ENCODE data around the gene GRN.
A peak's percentile ranks its signal among the peaks of the same experiment; 100 is the strongest.

GRN gene

DNA sequence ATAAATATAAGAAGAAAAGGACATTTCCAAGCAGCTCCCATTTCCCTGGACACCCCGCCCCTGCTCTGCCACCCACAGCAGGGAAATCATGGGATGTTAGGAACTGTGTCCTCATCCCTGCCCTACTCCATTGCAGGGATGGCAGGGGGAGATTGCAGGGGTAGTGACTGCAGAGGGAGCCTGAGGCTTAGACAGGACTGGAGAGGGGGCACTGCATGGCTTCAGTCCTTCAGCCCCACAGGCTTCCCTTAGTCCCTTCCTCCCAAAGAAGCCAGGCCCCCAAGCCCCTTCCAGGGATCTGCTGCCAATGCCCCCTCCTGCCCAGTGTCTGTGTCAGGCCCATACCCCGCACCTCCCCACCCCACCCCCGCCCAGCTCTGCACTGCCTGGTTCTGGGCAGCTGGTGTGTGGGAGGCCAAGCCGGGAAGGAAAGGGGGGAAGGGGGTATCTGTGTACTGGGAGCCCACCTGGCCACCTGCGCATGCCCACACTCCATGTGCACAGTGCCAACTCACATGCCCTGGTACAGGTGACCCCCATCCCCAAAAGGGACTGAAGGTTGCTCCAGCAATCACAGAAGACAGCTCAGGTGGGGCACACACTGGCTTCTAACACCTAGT is 33.4 kb upstream of the GRN start:
- Histone ChIP-seq H3K36me3 (ENCODE audit: control insufficient read depth in 2 of 2, insufficient read depth in 2 of 2, low read length in 2 of 2) (no peaks in the 10 kb centered on the region), H3K4me1 (ENCODE audit: control insufficient read depth in 2 of 2, insufficient read depth in 2 of 2, low read length in 2 of 2) (peaks cover 0 to 4% of the 10 kb centered on the region in 2 donors), H3K27ac (ENCODE audit: low read depth in 2 of 2, low read length in 2 of 2) (no peak overlapping the region), H3K27me3 (ENCODE audit: control insufficient read depth in 2 of 2, insufficient read depth in 2 of 2, low read length in 2 of 2) (peaks cover 21 to 35% of the 10 kb centered on the region in 2 donors), H3K4me3 (ENCODE audit: low read length in 2 of 2) (no peak overlapping the region), H3K9me3 (ENCODE audit: control insufficient read depth in 2 of 2, low read length in 2 of 2) (no peaks in the 10 kb centered on the region), H3K9ac (ENCODE audit: low read depth in 1 of 2, low read length in 2 of 2) (no peak overlapping the region)

DNA sequence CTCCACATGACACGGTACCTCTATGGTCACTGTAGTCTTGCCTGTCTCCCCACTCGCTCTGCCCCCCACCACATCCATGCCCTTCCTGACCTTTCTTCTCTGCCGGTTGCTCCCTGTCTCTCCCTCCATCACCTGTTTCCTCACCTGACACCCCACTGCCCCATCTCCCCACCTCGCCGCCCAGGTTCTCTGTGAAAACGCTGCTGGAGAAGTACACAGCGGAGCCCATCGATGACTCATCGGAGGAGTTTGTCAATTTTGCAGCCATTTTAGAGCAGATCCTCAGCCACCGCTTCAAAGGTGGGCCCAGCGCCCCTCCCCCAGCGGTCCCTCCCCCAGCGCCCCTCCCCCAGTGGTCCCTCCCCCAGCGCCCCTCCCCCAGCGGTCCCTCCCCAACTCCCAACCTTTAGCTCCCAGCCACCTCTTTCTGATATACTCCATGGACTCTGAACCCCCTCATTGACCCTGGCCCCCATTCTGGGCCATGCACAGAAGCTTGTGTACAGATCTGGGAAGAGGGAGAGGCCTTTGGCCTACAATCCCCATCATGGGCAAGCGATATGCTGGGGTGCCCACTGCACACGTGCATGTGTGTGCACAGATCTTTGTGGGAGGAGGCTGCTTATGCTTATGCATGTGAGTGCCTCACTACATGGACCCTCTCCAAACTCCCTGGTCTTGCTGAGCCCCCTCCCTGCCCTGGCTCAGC is 32.6 kb upstream of the GRN start:
- no peaks in the 10 kb centered on the region for H3K36me3 ChIP-seq (ENCODE audit: control insufficient read depth in 2 of 2, insufficient read depth in 2 of 2, low read length in 2 of 2)
- H3K9me3 ChIP-seq (ENCODE audit: control insufficient read depth in 2 of 2, low read length in 2 of 2), result no peaks in the 10 kb centered on the region
- peaks cover 21 to 35% of the 10 kb centered on the region in 2 donors for H3K27me3 ChIP-seq (ENCODE audit: control insufficient read depth in 2 of 2, insufficient read depth in 2 of 2, low read length in 2 of 2)
- H3K4me3 ChIP-seq (ENCODE audit: low read length in 2 of 2), result no peak overlapping the region
- peaks cover 0 to 3% of the 10 kb centered on the region in 2 donors for H3K4me1 ChIP-seq (ENCODE audit: control insufficient read depth in 2 of 2, insufficient read depth in 2 of 2, low read length in 2 of 2)
- H3K9ac ChIP-seq (ENCODE audit: low read depth in 1 of 2, low read length in 2 of 2), result no peak overlapping the region
- H3K27ac ChIP-seq (ENCODE audit: low read depth in 2 of 2, low read length in 2 of 2), result no peak overlapping the region

DNA sequence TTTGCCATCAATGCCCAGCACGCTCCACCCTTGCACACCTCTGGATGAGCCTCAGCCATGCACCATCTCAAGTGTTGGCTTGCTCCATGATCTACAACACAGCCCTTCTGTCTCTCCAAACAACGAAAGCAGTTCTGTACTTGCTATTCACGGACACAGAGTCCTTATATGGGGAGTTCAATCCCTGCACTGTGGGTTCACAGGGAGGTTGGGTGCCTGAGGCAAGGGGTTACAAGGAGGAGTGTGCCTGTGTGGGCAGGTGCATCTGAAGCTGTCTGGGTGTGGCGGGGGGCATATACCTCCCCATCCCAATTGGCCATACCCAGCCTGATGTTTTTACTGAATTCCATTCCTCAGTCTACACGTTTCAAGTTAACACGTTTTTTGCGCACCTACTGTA is 31.1 kb upstream of the GRN start:
- H3K27ac ChIP-seq (ENCODE audit: low read depth in 2 of 2, low read length in 2 of 2), result no peak overlapping the region
- H3K9ac ChIP-seq (ENCODE audit: low read depth in 1 of 2, low read length in 2 of 2), result no peak overlapping the region
- H3K9me3 ChIP-seq (ENCODE audit: control insufficient read depth in 2 of 2, low read length in 2 of 2), result no peaks in the 10 kb centered on the region
- no peaks in the 10 kb centered on the region for H3K36me3 ChIP-seq (ENCODE audit: control insufficient read depth in 2 of 2, insufficient read depth in 2 of 2, low read length in 2 of 2)
- H3K4me1 ChIP-seq (ENCODE audit: control insufficient read depth in 2 of 2, insufficient read depth in 2 of 2, low read length in 2 of 2), result no peaks in the 10 kb centered on the region
- H3K4me3 ChIP-seq (ENCODE audit: low read length in 2 of 2), result no peak overlapping the region
- H3K27me3 ChIP-seq (ENCODE audit: control insufficient read depth in 2 of 2, insufficient read depth in 2 of 2, low read length in 2 of 2), result peaks cover 21 to 37% of the 10 kb centered on the region in 2 donors

DNA sequence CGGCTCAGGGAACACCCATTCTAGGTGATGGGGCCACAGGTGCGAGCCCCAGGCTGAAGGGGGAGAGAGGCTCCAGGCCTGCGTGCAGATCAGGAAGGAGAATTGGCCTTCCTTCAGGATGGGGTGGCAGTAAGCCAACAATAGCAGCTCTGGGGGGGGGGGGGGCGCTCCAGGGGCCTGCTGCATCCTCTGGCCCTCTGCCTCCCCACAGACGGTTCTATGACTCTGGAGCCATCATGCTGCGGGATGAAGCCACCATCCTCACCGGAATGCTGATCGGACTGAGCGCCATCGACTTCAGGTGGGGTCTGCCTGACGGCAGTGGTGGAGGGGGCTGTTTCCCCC is 30.6 kb upstream of the GRN start:
- H3K4me3 ChIP-seq (ENCODE audit: low read length in 2 of 2), result no peak overlapping the region
- H3K9me3 ChIP-seq (ENCODE audit: control insufficient read depth in 2 of 2, low read length in 2 of 2), result no peaks in the 10 kb centered on the region
- H3K27ac ChIP-seq (ENCODE audit: low read depth in 2 of 2, low read length in 2 of 2), result no peak overlapping the region
- no peak overlapping the region for H3K9ac ChIP-seq (ENCODE audit: low read depth in 1 of 2, low read length in 2 of 2)
- H3K27me3 ChIP-seq (ENCODE audit: control insufficient read depth in 2 of 2, insufficient read depth in 2 of 2, low read length in 2 of 2), result peaks cover 21 to 37% of the 10 kb centered on the region in 2 donors
- H3K4me1 ChIP-seq (ENCODE audit: control insufficient read depth in 2 of 2, insufficient read depth in 2 of 2, low read length in 2 of 2), result no peaks in the 10 kb centered on the region
- H3K36me3 ChIP-seq (ENCODE audit: control insufficient read depth in 2 of 2, insufficient read depth in 2 of 2, low read length in 2 of 2), result peaks cover 0 to 3% of the 10 kb centered on the region in 2 donors

DNA sequence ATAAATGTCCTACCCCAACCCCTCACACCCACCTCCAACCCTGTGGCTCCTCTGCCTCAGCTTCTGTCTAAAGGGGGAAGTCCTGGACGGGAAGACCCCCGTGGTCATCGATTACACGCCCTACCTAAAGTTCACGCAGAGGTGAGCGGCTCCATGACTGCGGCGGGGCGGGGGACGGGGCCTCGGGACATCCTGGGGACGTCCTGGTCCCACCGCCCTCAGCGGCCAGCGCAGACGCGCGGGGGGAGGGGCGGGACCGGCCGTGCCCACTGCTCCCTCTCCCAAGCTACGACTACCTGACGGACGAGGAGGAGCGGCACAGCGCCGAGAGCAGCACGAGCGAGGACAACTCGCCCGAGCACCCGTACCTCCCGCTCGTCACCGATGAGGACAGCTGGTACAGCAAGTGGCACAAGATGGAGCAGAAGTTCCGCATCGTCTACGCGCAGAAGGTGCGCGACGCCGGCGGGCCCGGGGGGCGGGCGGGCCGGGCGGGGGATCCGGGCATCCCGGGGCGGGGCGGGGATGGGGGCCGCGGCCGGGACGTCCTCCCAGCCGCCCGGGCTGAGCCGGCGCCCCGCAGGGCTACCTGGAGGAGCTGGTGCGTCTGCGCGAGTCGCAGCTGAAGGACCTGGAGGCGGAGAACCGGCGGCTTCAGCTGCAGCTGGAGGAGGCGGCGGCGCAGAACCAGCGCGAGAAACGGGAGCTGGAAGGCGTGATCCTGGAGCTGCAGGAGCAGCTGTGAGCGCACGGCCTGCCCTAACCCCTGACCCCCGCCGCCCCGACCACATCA is 30.0 kb upstream of the GRN start:
- peak overlapping the region in 1 of 2 donors; percentile 31 for H3K4me3 ChIP-seq (ENCODE audit: low read length in 2 of 2)
- peaks cover 2 to 9% of the 10 kb centered on the region in 2 donors for H3K36me3 ChIP-seq (ENCODE audit: control insufficient read depth in 2 of 2, insufficient read depth in 2 of 2, low read length in 2 of 2)
- H3K27ac ChIP-seq (ENCODE audit: low read depth in 2 of 2, low read length in 2 of 2), result no peak overlapping the region
- H3K4me1 ChIP-seq (ENCODE audit: control insufficient read depth in 2 of 2, insufficient read depth in 2 of 2, low read length in 2 of 2), result no peaks in the 10 kb centered on the region
- H3K9ac ChIP-seq (ENCODE audit: low read depth in 1 of 2, low read length in 2 of 2), result no peak overlapping the region
- peaks cover 21 to 37% of the 10 kb centered on the region in 2 donors for H3K27me3 ChIP-seq (ENCODE audit: control insufficient read depth in 2 of 2, insufficient read depth in 2 of 2, low read length in 2 of 2)
- H3K9me3 ChIP-seq (ENCODE audit: control insufficient read depth in 2 of 2, low read length in 2 of 2), result no peaks in the 10 kb centered on the region

DNA sequence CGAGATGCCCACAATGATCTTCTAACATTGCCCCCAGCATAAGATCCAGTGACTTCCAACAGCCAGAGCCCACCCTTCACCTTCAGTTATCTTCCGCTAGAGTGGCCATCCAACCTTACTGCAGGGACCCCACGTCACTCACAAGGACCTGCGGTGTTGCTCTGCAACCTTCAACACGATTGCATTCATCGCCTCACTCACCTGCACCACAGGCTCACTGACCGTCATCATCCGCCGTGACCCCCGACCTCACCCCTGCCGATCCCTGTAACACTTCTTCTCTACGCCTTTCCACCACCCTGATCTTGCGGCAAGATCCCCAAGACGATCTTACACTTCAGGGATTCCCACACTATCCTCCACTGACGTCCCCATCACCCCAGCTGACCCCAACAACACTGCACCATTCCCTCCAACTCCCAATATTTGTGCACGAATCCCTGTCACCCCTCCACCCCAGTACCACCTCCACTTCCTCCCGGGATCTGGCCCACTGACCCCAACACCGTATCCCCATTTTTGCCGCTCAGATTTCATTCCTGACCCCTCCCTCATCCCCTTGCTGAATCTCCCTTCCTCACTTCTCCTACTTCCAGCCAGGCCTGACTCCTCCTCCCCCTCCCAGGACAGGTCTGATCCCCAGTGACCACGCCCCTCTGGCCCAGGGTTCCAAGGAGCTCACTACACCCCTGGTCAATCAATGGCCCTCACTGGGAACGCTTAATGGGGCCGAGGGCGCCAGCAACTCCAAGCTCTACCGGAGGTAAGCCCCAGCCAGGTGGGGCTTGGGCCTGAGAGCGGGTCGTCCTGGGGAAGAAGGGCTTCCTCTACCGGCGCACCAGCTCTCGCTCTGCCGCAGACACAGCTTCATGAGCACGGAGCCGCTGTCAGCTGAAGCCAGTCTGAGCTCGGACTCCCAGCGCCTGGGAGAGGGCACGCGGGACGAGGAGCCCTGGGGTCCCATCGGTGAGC is 29.1 kb upstream of the GRN start:
- H3K27me3 ChIP-seq (ENCODE audit: control insufficient read depth in 2 of 2, insufficient read depth in 2 of 2, low read length in 2 of 2), result peaks cover 21 to 37% of the 10 kb centered on the region in 2 donors

DNA sequence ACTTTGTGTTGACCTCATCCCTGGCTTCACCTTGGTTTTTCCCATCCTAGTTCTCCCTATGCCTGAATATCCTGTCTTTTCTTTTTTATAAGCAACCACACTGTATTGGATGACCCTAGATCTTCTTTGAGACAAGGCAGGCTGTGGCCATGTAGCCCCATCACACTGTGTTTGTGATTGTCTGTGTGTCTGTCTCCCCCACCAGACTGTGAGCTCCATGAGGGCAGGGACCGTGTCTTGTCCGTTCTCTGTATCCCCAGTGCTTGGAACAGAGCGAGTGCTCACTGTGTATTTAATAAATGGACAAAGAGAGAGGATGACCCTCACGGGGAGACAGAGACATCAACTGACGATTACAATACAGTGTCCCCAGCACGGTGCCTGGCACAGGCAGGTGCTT is 27.6 kb upstream of the GRN start:
- Histone ChIP-seq H3K4me3 (ENCODE audit: low read length in 2 of 2) (no peak overlapping the region), H3K9me3 (ENCODE audit: control insufficient read depth in 2 of 2, low read length in 2 of 2) (no peaks in the 10 kb centered on the region), H3K4me1 (ENCODE audit: control insufficient read depth in 2 of 2, insufficient read depth in 2 of 2, low read length in 2 of 2) (no peaks in the 10 kb centered on the region), H3K27me3 (ENCODE audit: control insufficient read depth in 2 of 2, insufficient read depth in 2 of 2, low read length in 2 of 2) (peaks cover 21 to 37% of the 10 kb centered on the region in 2 donors), H3K9ac (ENCODE audit: low read depth in 1 of 2, low read length in 2 of 2) (no peak overlapping the region), H3K27ac (ENCODE audit: low read depth in 2 of 2, low read length in 2 of 2) (no peak overlapping the region), H3K36me3 (ENCODE audit: control insufficient read depth in 2 of 2, insufficient read depth in 2 of 2, low read length in 2 of 2) (peaks cover 11 to 31% of the 10 kb centered on the region in 2 donors)

More for the DNA sequence above, 29.1 kb upstream of the GRN start:
- peaks cover 10 to 18% of the 10 kb centered on the region in 2 donors for H3K36me3 ChIP-seq (ENCODE audit: control insufficient read depth in 2 of 2, insufficient read depth in 2 of 2, low read length in 2 of 2)
- no peaks in the 10 kb centered on the region for H3K4me1 ChIP-seq (ENCODE audit: control insufficient read depth in 2 of 2, insufficient read depth in 2 of 2, low read length in 2 of 2)
- H3K4me3 ChIP-seq (ENCODE audit: low read length in 2 of 2), result no peak overlapping the region
- H3K9ac ChIP-seq (ENCODE audit: low read depth in 1 of 2, low read length in 2 of 2), result no peak overlapping the region
- no peak overlapping the region for H3K27ac ChIP-seq (ENCODE audit: low read depth in 2 of 2, low read length in 2 of 2)
- no peaks in the 10 kb centered on the region for H3K9me3 ChIP-seq (ENCODE audit: control insufficient read depth in 2 of 2, low read length in 2 of 2)

DNA sequence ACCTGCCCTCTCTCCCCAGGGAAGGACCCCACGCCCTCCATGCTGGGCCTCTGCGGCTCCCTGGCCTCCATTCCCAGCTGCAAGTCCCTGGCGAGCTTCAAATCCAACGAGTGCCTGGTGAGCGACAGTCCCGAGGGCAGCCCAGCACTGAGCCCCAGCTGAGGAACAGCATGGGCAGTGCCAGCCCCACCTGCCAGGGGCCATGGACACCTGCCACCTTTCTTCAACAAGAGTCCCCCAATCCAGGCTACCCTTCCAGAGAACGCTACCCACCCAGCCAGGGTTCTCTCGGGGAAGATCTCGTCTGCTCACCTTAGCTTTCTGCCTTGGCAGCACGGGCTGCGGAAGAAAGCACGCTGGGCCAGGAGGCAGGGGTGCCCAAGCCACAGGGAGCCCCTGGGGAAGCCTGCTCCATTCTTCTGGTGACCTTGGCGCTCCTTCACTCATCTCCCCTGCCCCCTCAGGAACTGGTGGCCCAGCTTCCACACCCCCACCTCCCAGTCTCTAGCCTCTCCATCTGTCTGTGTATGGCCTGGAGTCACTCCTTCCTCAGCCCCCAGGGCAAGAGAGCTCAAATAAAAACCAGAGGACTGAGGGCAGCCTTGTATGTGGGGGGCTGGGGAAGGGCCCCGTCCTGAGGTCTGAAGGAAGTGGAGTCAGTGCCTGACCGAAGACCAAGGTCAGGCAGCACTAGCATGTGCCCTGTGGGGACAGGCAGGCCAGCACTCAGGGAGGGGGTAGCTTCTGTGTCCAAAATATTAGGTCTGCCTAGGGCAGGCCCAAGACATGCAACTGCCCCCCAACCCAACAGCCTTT is 26.8 kb upstream of the GRN start:
- H3K27me3 ChIP-seq (ENCODE audit: control insufficient read depth in 2 of 2, insufficient read depth in 2 of 2, low read length in 2 of 2), result peaks cover 19 to 37% of the 10 kb centered on the region in 2 donors
- no peak overlapping the region for H3K9ac ChIP-seq (ENCODE audit: low read depth in 1 of 2, low read length in 2 of 2)
- no peaks in the 10 kb centered on the region for H3K9me3 ChIP-seq (ENCODE audit: control insufficient read depth in 2 of 2, low read length in 2 of 2)
- H3K27ac ChIP-seq (ENCODE audit: low read depth in 2 of 2, low read length in 2 of 2), result no peak overlapping the region
- H3K4me3 ChIP-seq (ENCODE audit: low read length in 2 of 2), result no peak overlapping the region
- peaks cover 11 to 31% of the 10 kb centered on the region in 2 donors for H3K36me3 ChIP-seq (ENCODE audit: control insufficient read depth in 2 of 2, insufficient read depth in 2 of 2, low read length in 2 of 2)
- no peaks in the 10 kb centered on the region for H3K4me1 ChIP-seq (ENCODE audit: control insufficient read depth in 2 of 2, insufficient read depth in 2 of 2, low read length in 2 of 2)

DNA sequence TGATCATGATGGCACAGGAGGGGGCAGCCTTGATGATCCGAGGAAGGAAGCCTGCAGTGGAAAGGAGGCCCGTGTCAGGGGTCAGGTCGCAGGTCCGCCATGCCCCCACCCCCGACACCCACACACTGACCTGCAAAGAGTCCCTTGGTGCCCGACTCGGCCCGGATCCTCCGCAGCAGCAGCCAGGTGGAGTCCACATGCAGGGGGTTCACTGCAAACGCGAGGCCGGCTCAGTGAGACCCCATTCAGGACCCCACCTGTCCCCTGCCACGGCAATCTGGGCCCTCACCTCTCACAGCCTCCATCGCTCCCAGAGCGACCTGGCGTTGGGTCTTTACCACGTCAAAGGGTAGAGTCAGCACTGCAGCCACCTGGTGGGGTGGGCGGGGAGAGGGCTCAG is 25.0 kb upstream of the GRN start:
- H3K27ac ChIP-seq (ENCODE audit: low read depth in 2 of 2, low read length in 2 of 2), result no peak overlapping the region
- H3K36me3 ChIP-seq (ENCODE audit: control insufficient read depth in 2 of 2, insufficient read depth in 2 of 2, low read length in 2 of 2), result peaks cover 11 to 31% of the 10 kb centered on the region in 2 donors
- H3K27me3 ChIP-seq (ENCODE audit: control insufficient read depth in 2 of 2, insufficient read depth in 2 of 2, low read length in 2 of 2), result peaks cover 11 to 25% of the 10 kb centered on the region in 2 donors

More for the DNA sequence above, 25.0 kb upstream of the GRN start:
- H3K9ac ChIP-seq (ENCODE audit: low read depth in 1 of 2, low read length in 2 of 2), result no peak overlapping the region
- H3K9me3 ChIP-seq (ENCODE audit: control insufficient read depth in 2 of 2, low read length in 2 of 2), result no peaks in the 10 kb centered on the region
- H3K4me1 ChIP-seq (ENCODE audit: control insufficient read depth in 2 of 2, insufficient read depth in 2 of 2, low read length in 2 of 2), result peaks cover 8 to 10% of the 10 kb centered on the region in 2 donors
- no peak overlapping the region for H3K4me3 ChIP-seq (ENCODE audit: low read length in 2 of 2)
